NT2/D1 (cell line): Measurements from ENCODE around the gene DHX36.

Source experiments
- DNase-seq: peaks from one replicate; pipeline ENCODE4 v3.0.0-alpha.2; 2011; ENCODE audit warnings: low read depth, low spot score
- H3K27me3 ChIP-seq: 2 replicates; pipeline ENCODE4 v1.6.0; 2011; ENCODE audit warnings: mild to moderate bottlenecking; ENCODE audit not compliant: insufficient read length, insufficient read depth
- H3K36me3 ChIP-seq: 2 replicates; pipeline ENCODE4 v1.6.1; 2011; ENCODE audit warnings: mild to moderate bottlenecking, low read length, mixed read lengths; ENCODE audit not compliant: insufficient read depth, insufficient read length
- H3K4me1 ChIP-seq: 2 replicates; pipeline ENCODE4 v1.5.1; 2011; ENCODE audit not compliant: insufficient read depth, insufficient read length
- H3K4me3 ChIP-seq: 2 replicates; pipeline ENCODE4 v1.5.1; 2011; ENCODE audit warnings: low read depth; ENCODE audit not compliant: insufficient read length
- H3K9ac ChIP-seq: 2 replicates; pipeline ENCODE4 v1.6.0; 2011; ENCODE audit warnings: low read depth; ENCODE audit not compliant: insufficient read length
- H3K9me3 ChIP-seq: 2 replicates; pipeline ENCODE4 v1.5.1; 2011; ENCODE audit warnings: mild to moderate bottlenecking, low read length; ENCODE audit not compliant: insufficient read depth
- SUZ12 ChIP-seq: IDR thresholded peaks from 2 replicates; pipeline ENCODE4 v1.6.1; 2011; ENCODE audit not compliant: insufficient read length, insufficient read depth; ENCODE audit errors: extremely low read depth
- YY1 ChIP-seq: IDR thresholded peaks from 2 replicates; pipeline ENCODE4 v1.6.1; 2011; ENCODE audit not compliant: insufficient read length, insufficient read depth
- ZNF274 ChIP-seq: IDR thresholded peaks from 2 replicates; pipeline ENCODE4 v1.6.1; 2011; ENCODE audit warnings: mild to moderate bottlenecking, low read depth, low read length

DHX36 gene

DNA sequence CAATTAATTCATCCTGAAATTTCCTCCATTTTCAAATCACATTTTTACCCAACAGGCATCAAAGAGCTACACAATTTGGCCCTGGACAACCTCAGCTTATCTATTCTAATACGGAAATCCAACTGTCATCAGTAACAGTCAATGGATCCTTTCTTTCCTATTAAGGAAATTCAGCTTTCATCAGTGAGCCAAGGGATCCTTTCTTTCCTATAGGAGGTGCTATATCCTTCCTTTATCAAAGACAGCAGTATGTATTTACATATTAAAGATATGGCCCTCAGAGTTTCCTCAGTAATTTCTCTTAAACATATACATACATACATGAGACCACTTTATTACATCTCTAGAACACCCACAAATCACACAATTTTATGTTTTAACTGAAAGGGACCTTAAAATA, 10.1 kb downstream of the DHX36 start:
- Histone ChIP-seq H3K36me3 (peaks cover 59% of the 10 kb centered on the region), H3K27me3 (no peaks in the 10 kb centered on the region)
- DNase-seq: no peak

DNA sequence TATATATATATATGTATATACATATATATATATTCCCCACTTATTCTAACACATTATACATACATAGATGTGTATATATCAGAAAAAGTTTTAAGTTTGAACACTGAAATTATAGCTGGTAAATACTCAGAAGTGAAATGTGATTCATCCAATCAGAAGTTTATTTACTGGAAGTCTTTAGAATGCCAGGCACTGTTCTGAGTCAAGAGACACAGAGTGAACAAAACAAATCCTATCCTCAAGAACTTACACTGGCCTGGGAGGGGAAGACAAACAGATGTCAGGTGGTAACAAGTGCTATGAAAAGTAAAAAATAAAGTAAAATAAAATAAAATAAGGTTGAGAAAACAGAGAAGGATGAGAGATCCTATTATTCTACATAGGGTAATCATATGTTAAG, 13.4 kb downstream of the DHX36 start:
- no peak overlapping the region for H3K9ac ChIP-seq
- peaks cover 87% of the 10 kb centered on the region for H3K36me3 ChIP-seq
- TF ChIP-seq SUZ12: no peak
- no peak for TF ChIP-seq YY1
- TF ChIP-seq ZNF274: no peak
- no peaks in the 10 kb centered on the region for H3K9me3 ChIP-seq
- DNase-seq: no peak
- H3K4me3 ChIP-seq: no peak overlapping the region
- H3K27me3 ChIP-seq: no peaks in the 10 kb centered on the region
- H3K4me1 ChIP-seq: no peaks in the 10 kb centered on the region

More for the DNA sequence above, 10.1 kb downstream of the DHX36 start:
- H3K9me3 ChIP-seq: no peaks in the 10 kb centered on the region
- H3K4me3 ChIP-seq: no peak overlapping the region
- H3K4me1 ChIP-seq: no peaks in the 10 kb centered on the region
- no peak for TF ChIP-seq YY1
- no peak for TF ChIP-seq SUZ12
- TF ChIP-seq ZNF274: no peak
- H3K9ac ChIP-seq: no peak overlapping the region

- H3K4me3 ChIP-seq: no peak overlapping the region
- H3K4me1 ChIP-seq: no peaks in the 10 kb centered on the region
- no peaks in the 10 kb centered on the region for H3K9me3 ChIP-seq
- TF ChIP-seq ZNF274 (no peak), SUZ12 (no peak), YY1 (no peak)
- no peak for DNase-seq
- H3K9ac ChIP-seq: no peak overlapping the region
- H3K36me3 ChIP-seq: peaks cover 90% of the 10 kb centered on the region
- no peaks in the 10 kb centered on the region for H3K27me3 ChIP-seq
Measured at GRCh38 chr3:154307363-154307762, 16.9 kb downstream of the DHX36 start.

DNA sequence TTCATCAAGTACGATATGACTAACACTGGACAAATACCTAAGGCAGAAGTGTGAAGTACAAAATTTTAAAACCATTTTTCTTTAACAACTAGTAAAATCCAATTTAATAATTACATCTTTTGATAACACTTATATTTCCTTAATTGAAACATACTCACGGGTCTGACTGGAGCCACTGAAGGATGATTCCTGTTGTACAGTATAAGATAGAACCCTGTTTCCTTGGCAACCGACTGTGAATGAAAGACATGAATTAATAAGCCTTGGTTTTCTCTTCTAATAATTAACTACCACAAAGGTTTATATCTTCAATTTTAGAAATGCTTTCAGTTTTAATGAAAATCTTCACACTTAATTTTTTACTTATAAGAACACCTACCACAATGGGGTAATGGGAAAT, 19.4 kb downstream of the DHX36 start:
- Histone ChIP-seq H3K4me1 (no peaks in the 10 kb centered on the region), H3K9me3 (no peaks in the 10 kb centered on the region)
- TF ChIP-seq ZNF274: no peak
- no peak for TF ChIP-seq YY1
- TF ChIP-seq SUZ12: no peak

GRCh38 chr3:154304116-154304786, 20.0 kb downstream of the DHX36 start:
- no peak for TF ChIP-seq ZNF274
- no peak for TF ChIP-seq YY1
- no peak for TF ChIP-seq SUZ12
- no peaks in the 10 kb centered on the region for H3K9me3 ChIP-seq
- H3K4me1 ChIP-seq: no peaks in the 10 kb centered on the region
- H3K4me3 ChIP-seq: no peak overlapping the region
- peaks cover 97% of the 10 kb centered on the region for H3K36me3 ChIP-seq
- DNase-seq: no peak
- H3K27me3 ChIP-seq: no peaks in the 10 kb centered on the region
- no peak overlapping the region for H3K9ac ChIP-seq

More for the DNA sequence above, 19.4 kb downstream of the DHX36 start:
- Histone ChIP-seq H3K4me3 (no peak overlapping the region), H3K9ac (no peak overlapping the region), H3K27me3 (no peaks in the 10 kb centered on the region), H3K36me3 (peaks cover 97% of the 10 kb centered on the region)
- no peak for DNase-seq

GRCh38 chr3:154301561-154301960, 22.7 kb downstream of the DHX36 start:
- Histone ChIP-seq H3K36me3 (peaks cover 95% of the 10 kb centered on the region), H3K27me3 (no peaks in the 10 kb centered on the region), H3K4me1 (no peaks in the 10 kb centered on the region), H3K9me3 (no peaks in the 10 kb centered on the region), H3K4me3 (no peak overlapping the region), H3K9ac (no peak overlapping the region)
- TF ChIP-seq SUZ12: no peak
- no peak for TF ChIP-seq YY1
- TF ChIP-seq ZNF274: no peak
- no peak for DNase-seq

DNA sequence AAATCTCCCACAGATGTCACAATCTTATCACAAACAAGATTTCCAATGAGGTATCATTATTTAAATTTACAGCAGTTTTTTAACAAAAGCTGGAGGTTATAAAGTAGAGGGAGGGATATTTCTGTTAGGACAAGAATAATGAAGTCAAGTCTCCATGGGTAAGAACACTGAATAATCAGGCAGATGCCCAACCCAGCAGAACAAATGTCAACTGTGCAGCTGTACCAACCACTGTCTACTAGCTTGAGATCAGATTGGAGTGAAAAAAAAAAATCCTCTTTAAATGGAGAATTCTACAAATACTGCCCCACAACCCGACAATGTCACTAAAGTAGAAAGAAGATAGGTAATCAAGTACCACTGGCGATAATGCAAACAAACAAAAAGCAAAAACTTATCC, 30.3 kb downstream of the DHX36 start:
- Histone ChIP-seq H3K4me3 (no peak overlapping the region), H3K4me1 (no peaks in the 10 kb centered on the region), H3K9me3 (no peaks in the 10 kb centered on the region), H3K9ac (no peak overlapping the region), H3K27me3 (no peaks in the 10 kb centered on the region), H3K36me3 (peaks cover 92% of the 10 kb centered on the region)
- TF ChIP-seq SUZ12 (no peak), YY1 (no peak), ZNF274 (no peak)
- DNase-seq: no peak
